RWPE2 (cell line): ENCODE results near the gene OPA3.

Experiments
- ATAC-seq: fragments of 200-7000 bp; cut with Tn5 transposase; 3 replicates; pipeline ENCODE4 v1.9.1; 2021; ENCODE audit warnings: low read depth
- DNase-seq: peaks from one replicate; pipeline ENCODE4 v3.0.0-alpha.2; 2020; ENCODE audit warnings: low spot score
- H3K27ac ChIP-seq: fragments of 450-650 bp; 2 replicates; pipeline ENCODE4 v1.5.1; 2017; ENCODE audit warnings: mild to moderate bottlenecking; ENCODE audit not compliant: poor library complexity, severe bottlenecking
- H3K27me3 ChIP-seq: fragments of 250-450 bp; sonication (Bioruptor Pico); 2 replicates; pipeline ENCODE4 v1.5.1; 2021; ENCODE audit warnings: mild to moderate bottlenecking, moderate library complexity; ENCODE audit not compliant: insufficient read depth, poor library complexity, severe bottlenecking
- H3K36me3 ChIP-seq: fragments of 250-450 bp; sonication (Bioruptor Pico); 2 replicates; pipeline ENCODE4 v1.5.1; 2020; ENCODE audit warnings: low read depth, mild to moderate bottlenecking, moderate library complexity
- H3K4me1 ChIP-seq: fragments of 250-450 bp; sonication (Bioruptor Pico); 2 replicates; pipeline ENCODE4 v1.5.1; 2021; ENCODE audit warnings: mild to moderate bottlenecking, moderate library complexity; ENCODE audit not compliant: insufficient read depth, poor library complexity, severe bottlenecking
- H3K4me3 ChIP-seq: fragments of 250-450 bp; sonication (Bioruptor Pico); 2 replicates; pipeline ENCODE4 v1.5.1; 2021; ENCODE audit warnings: mild to moderate bottlenecking, moderate library complexity; ENCODE audit not compliant: severe bottlenecking
- H3K9me3 ChIP-seq: fragments of 250-450 bp; sonication (Bioruptor Pico); 2 replicates; pipeline ENCODE4 v1.5.1; 2021; ENCODE audit warnings: mild to moderate bottlenecking, moderate library complexity; ENCODE audit not compliant: severe bottlenecking
- CTCF ChIP-seq: fragments of 450-650 bp; IDR thresholded peaks from one replicate; pipeline ENCODE4 v1.5.1; 2017; ENCODE audit warnings: mild to moderate bottlenecking, moderate library complexity; ENCODE audit not compliant: poor library complexity, severe bottlenecking

Gene OPA3

GRCh38 chr19:45505151-45505995, 79.2 kb downstream of the OPA3 start:
- no peaks in the 10 kb centered on the region for H3K9me3 ChIP-seq
- peak overlapping the region; percentile 86 for H3K27ac ChIP-seq
- peaks cover 14% of the 10 kb centered on the region for H3K36me3 ChIP-seq
- no peak for TF ChIP-seq CTCF
- no peaks in the 10 kb centered on the region for H3K27me3 ChIP-seq
- DNase-seq, result no peak
- no peak overlapping the region for H3K4me3 ChIP-seq
- ATAC-seq, result no peak
- peaks cover 7% of the 10 kb centered on the region for H3K4me1 ChIP-seq

DNA sequence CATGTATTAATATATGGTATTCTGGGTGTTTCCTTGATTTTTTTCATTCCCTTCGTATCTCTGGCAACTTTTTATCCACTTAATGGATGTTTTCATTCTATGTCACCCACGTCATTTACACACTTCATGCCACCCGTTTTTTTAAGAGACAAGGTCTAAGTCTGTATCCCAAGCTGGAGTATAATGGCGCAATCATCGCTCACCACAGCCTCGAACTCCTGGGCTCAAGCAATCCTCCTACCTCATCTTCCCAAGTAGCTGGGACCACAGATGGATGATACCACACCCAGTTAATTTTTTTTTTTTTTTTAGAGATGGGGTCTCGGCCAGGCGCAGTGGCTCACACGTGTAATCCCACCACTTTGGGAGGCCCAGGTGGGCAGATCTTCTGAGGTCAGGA, 80.7 kb downstream of the OPA3 start:
- Histone ChIP-seq H3K27ac (no peak overlapping the region), H3K4me3 (no peak overlapping the region), H3K4me1 (peaks cover 9% of the 10 kb centered on the region), H3K9me3 (no peaks in the 10 kb centered on the region), H3K27me3 (no peaks in the 10 kb centered on the region), H3K36me3 (peaks cover 2% of the 10 kb centered on the region; the same call in 1 of the 2 replicates)
- no peak for TF ChIP-seq CTCF
- no peak for ATAC-seq
- no peak for DNase-seq

DNA sequence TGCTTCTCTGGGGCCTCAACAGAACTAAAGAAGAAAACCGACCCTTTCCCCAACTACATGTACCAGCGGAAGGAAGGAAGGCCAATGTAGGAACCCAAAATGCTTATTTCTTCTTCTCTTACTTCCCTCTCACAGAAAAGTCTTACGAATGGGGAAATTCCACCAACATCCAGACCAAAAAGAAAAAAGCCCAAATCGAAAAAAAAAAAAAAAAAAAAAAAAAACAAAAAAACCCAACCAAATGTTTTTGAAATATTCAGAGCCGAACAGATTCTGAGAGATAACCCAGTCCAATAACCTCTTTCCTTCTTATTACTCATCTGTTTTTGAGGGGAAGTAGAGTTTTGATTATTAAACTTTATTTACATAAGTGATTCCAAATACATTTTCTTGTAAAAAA, 82.5 kb downstream of the OPA3 start:
- no peak overlapping the region for H3K27ac ChIP-seq
- ATAC-seq, result no peak
- no peak for DNase-seq
- no peaks in the 10 kb centered on the region for H3K27me3 ChIP-seq
- peaks cover 11% of the 10 kb centered on the region for H3K4me1 ChIP-seq
- no peaks in the 10 kb centered on the region for H3K9me3 ChIP-seq
- TF ChIP-seq CTCF, result no peak
- H3K36me3 ChIP-seq, result no peaks in the 10 kb centered on the region
- no peak overlapping the region for H3K4me3 ChIP-seq

DNA sequence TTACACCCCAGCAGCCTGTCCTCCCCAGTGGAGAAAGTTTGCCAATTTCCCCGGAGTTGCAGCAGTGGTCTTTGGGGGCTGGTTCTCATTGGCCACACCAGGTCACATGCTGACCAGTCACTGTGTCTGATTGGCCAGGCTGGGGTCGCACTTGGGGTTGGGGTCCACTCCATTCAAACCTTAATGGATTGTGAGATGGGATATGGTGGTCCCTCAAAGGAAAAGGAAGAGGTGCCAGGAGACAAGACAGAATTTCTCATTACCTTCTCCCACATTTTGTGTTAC, 82.9 kb downstream of the OPA3 start:
- Histone ChIP-seq H3K9me3 (no peaks in the 10 kb centered on the region), H3K36me3 (no peaks in the 10 kb centered on the region), H3K27me3 (no peaks in the 10 kb centered on the region), H3K4me1 (peaks cover 12% of the 10 kb centered on the region), H3K4me3 (no peak overlapping the region), H3K27ac (no peak overlapping the region)
- TF ChIP-seq CTCF, result no peak
- no peak for DNase-seq
- no peak for ATAC-seq

DNA sequence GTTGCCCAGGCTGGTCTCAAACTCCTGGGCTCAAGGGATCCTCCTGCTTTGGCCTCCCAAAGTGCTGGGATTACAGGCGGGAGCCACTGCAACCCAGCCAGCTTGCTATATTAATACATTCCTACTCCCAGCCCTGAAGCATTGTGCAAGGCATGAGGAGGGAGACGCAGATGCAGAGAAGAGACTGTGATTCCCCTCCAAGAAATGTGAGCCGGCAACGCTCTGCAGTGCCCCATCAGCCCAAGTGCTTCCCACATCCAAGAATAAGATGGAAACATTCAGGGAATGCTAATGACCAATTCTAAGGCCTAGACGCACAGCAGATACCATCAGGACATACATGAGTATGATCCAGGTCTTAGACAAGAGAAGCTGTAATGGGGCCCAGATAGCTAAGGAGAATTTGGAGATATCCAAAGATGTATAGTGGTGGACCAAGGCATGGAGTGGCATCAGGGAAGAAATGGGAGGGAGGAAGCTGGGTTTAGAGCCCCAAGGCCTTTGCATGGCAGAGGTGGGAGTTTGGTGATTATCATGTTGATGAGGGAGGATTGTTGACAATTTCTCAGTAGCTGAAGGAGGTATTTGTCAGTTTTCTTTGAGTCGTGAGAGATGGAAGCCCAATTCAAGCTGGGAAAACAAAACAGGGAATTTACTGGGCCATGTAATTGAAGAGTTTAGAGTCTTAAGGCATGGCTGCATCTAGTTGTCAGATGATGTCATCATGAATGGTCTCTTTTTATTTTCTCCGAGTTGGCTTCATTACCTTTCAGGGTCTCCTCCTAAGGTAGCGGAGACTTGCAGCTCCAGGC, 83.5 kb downstream of the OPA3 start:
- H3K4me1 ChIP-seq, result peaks cover 12% of the 10 kb centered on the region
- H3K4me3 ChIP-seq, result no peak overlapping the region
- H3K27ac ChIP-seq, result no peak overlapping the region
- no peaks in the 10 kb centered on the region for H3K36me3 ChIP-seq
- TF ChIP-seq CTCF, result no peak
- H3K27me3 ChIP-seq, result no peaks in the 10 kb centered on the region
- no peak for ATAC-seq
- no peak for DNase-seq
- no peaks in the 10 kb centered on the region for H3K9me3 ChIP-seq
